NCI-H510A (cell line): Measurements from ENCODE around the gene CTSZ.
"Not testable (repeated sequence)": the region's sequence is repeated elsewhere in the genome, so short reads cannot be mapped to it uniquely, and the experiment has no call there.

ENCODE experiments used
- DNase-seq: peaks from one replicate; lab custom pipeline; 2025; lab: John Stamatoyannopoulos, UW

CTSZ gene

GRCh38 chr20:59013031-59013951, 6.2 kb upstream of the CTSZ start:
- no peak for DNase-seq

GRCh38 chr20:59011874-59012157, 4.8 kb upstream of the CTSZ start:
- DNase-seq, result not testable (repeated sequence)

- no peak for DNase-seq
Observed at GRCh38 chr20:59010995-59011873, 4.2 kb upstream of the CTSZ start.

- DNase-seq, result no peak
Observed at GRCh38 chr20:59010321-59010994, 3.4 kb upstream of the CTSZ start.

GRCh38 chr20:59008715-59009336, 1.8 kb upstream of the CTSZ start:
- DNase-seq, result no peak

- DNase-seq, result no peak
Observed at GRCh38 chr20:59007665-59008511, 834 bp upstream of the CTSZ start.

GRCh38 chr20:59006167-59006863, 739 bp downstream of the CTSZ start:
- no peak for DNase-seq

- DNase-seq, result no peak
Observed at GRCh38 chr20:59005523-59006166, 1.4 kb downstream of the CTSZ start.

GRCh38 chr20:59004763-59005522, 2.1 kb downstream of the CTSZ start:
- DNase-seq, result no peak

- no peak for DNase-seq
Observed at GRCh38 chr20:59004493-59004762, 2.6 kb downstream of the CTSZ start.

GRCh38 chr20:59003836-59004492, 3.1 kb downstream of the CTSZ start:
- no peak for DNase-seq

GRCh38 chr20:59002874-59003399, 4.1 kb downstream of the CTSZ start:
- DNase-seq, result no peak

GRCh38 chr20:59002388-59002787, 4.7 kb downstream of the CTSZ start:
- DNase-seq, result no peak

- no peak for DNase-seq
Observed at GRCh38 chr20:59001449-59002171, 5.4 kb downstream of the CTSZ start.

GRCh38 chr20:59001068-59001448, 6.0 kb downstream of the CTSZ start:
- no peak for DNase-seq

GRCh38 chr20:59000326-59000725, 6.7 kb downstream of the CTSZ start:
- DNase-seq, result no peak

- DNase-seq, result no peak
Observed at GRCh38 chr20:58998656-58999055, 8.4 kb downstream of the CTSZ start.

- no peak for DNase-seq
Observed at GRCh38 chr20:58997141-58997770, 9.8 kb downstream of the CTSZ start.
